GM12878 (cell line): ENCODE results near the gene CDC42EP1. TPM values are rescaled to one million over a fixed set of nuclear protein-coding genes. Genes with fewer than 3 reads are reported as not detected.
A peak's percentile ranks its signal among the peaks of the same experiment; 100 is the strongest.

Experiments used
- BMI1 ChIP-seq: fragments of 450-650 bp; IDR thresholded peaks from 2 replicates; pipeline ENCODE4 v1.6.1; 2016; ENCODE audit warnings: mild to moderate bottlenecking, moderate library complexity, borderline replicate concordance
- DPF2 ChIP-seq: fragments of 450-650 bp; IDR thresholded peaks from 2 replicates; pipeline ENCODE4 v1.6.1; 2017; ENCODE audit warnings: mild to moderate bottlenecking
- ETV6 ChIP-seq, 2 experiments: fragments of 450-650 bp in 1 of 2; IDR thresholded peaks in 1 of 2; conservative IDR thresholded peaks in 1 of 2; 2 replicates each; pipeline ENCODE4 v1.6.1; 2014; ENCODE audit warnings: antibody characterized with exemption in 1 of 2, borderline replicate concordance in 1 of 2, low read depth in 1 of 2, mild to moderate bottlenecking in 1 of 2, moderate library complexity in 1 of 2
- FOS ChIP-seq: IDR thresholded peaks from 3 replicates; pipeline ENCODE4 v1.6.1; 2011; ENCODE audit warnings: borderline replicate concordance; ENCODE audit not compliant: insufficient read length; ENCODE audit errors: extremely low read depth
- GATAD2B ChIP-seq: fragments of 450-650 bp; conservative IDR thresholded peaks from 2 replicates; pipeline ENCODE4 v1.6.1; 2017; ENCODE audit warnings: low read depth, mild to moderate bottlenecking, moderate library complexity
- HDAC2 ChIP-seq: fragments of 200-600 bp; sonication (generic); IDR thresholded peaks from 2 replicates; pipeline ENCODE4 v1.6.1; 2017
- HDGF ChIP-seq: fragments of 450-650 bp; IDR thresholded peaks from 2 replicates; pipeline ENCODE4 v1.6.1; 2016; ENCODE audit warnings: antibody characterized with exemption
- MYB ChIP-seq: fragments of 150-350 bp; IDR thresholded peaks from 2 replicates; pipeline ENCODE4 v1.6.1; 2014; ENCODE audit warnings: mild to moderate bottlenecking, low read depth, low read length, borderline replicate concordance
- NR2C1 ChIP-seq: fragments of 450-650 bp; IDR thresholded peaks from 2 replicates; pipeline ENCODE4 v1.6.1; 2017; ENCODE audit warnings: antibody characterized with exemption, mild to moderate bottlenecking, moderate library complexity
- PBX3 ChIP-seq: IDR thresholded peaks from 2 replicates; pipeline ENCODE4 v1.6.1; 2011; ENCODE audit warnings: mild to moderate bottlenecking, low read depth, low read length, moderate library complexity; ENCODE audit not compliant: insufficient replicate concordance
- REST ChIP-seq: IDR thresholded peaks from 2 replicates; pipeline ENCODE4 v1.6.1; 2012; ENCODE audit warnings: mild to moderate bottlenecking, low read depth, low read length
- RFX5 ChIP-seq: IDR thresholded peaks from 2 replicates; pipeline ENCODE4 v1.6.1; 2011; ENCODE audit warnings: low read depth, low read length, improper control_type of control experiment
- SIN3A ChIP-seq: IDR thresholded peaks from 2 replicates; pipeline ENCODE4 v1.6.1; 2012; ENCODE audit warnings: low read depth, low read length, improper control_type of control experiment
- SPI1 ChIP-seq: IDR thresholded peaks from 2 replicates; pipeline ENCODE4 v1.6.1; 2011; ENCODE audit warnings: low read depth, mild to moderate bottlenecking, low read length, moderate library complexity, borderline replicate concordance; ENCODE audit not compliant: insufficient read depth
- SRF ChIP-seq, 2 experiments: IDR thresholded peaks; 2 replicates each; pipeline ENCODE4 v1.6.1; 2011; ENCODE audit warnings: low read depth in 2 of 2, low read length in 2 of 2, mild to moderate bottlenecking in 1 of 2, moderate library complexity in 1 of 2
- STAT3 ChIP-seq: IDR thresholded peaks from 2 replicates; pipeline ENCODE4 v1.6.1; 2011; ENCODE audit warnings: low read depth, low read length, improper control_type of control experiment
- TCF12 ChIP-seq: IDR thresholded peaks from 2 replicates; pipeline ENCODE4 v1.6.1; 2011; ENCODE audit warnings: low read depth, mild to moderate bottlenecking, low read length
- YBX1 ChIP-seq: fragments of 450-650 bp; IDR thresholded peaks from 2 replicates; pipeline ENCODE4 v1.6.1; 2016; ENCODE audit warnings: antibody characterized with exemption
- ZNF24 ChIP-seq: fragments of 450-650 bp; IDR thresholded peaks from 2 replicates; pipeline ENCODE4 v1.6.1; 2017; ENCODE audit warnings: antibody characterized with exemption, mild to moderate bottlenecking
- polyA plus RNA-seq, 11 experiments: library from polyadenylated mRNA; depleted of rRNA in 4 of 11; unstranded in 6 of 11; stranded (reverse) in 5 of 11; fragments of >200 nt; fragmentation: Nextera tagmentation in 4 of 11; fragmentation: Illumina TruSeq in 1 of 11; extraction: Ambion mirVana in 4 of 11; extraction: Trizol in 1 of 11; gene quantifications; 1 replicate in 1 of 11; 2 replicates in 10 of 11; pipeline versions ENCODE4 v1.2.1 to v1.2.3, GENCODE V29; 2011 to 2016; ENCODE audit warnings: inconsistent platforms in 2 of 11, missing spikeins in 2 of 11, low read depth in 1 of 11
- total RNA-seq, 4 experiments: library from RNA; depleted of rRNA in 3 of 4; stranded (reverse); fragments of >200 nt in 3 of 4; fragmentation: Illumina TruSeq in 1 of 4; extraction: Trizol in 1 of 4; gene quantifications; 2 replicates each; pipeline versions ENCODE4 v1.2.1 to v1.2.3, GENCODE V29; 2013 to 2021

The CDC42EP1 gene
- total and polyA plus RNA-seq, 10 of the 15 experiments (the other 5 are each of a cell fraction or from before 2014, with no cell fraction given), result 0.04 to 0.33 (median 0.09) TPM; not detected in 7

- no peak for TF ChIP-seq ETV6 (conservative IDR thresholded peaks at IDR 0.05 in 1 of 2, IDR thresholded peaks at IDR 0.05 in 1 of 2; ENCODE audit: borderline replicate concordance in 1 of 2, low read depth in 1 of 2)
- TF ChIP-seq RFX5, result no peak
- TF ChIP-seq SRF (IDR thresholded peaks at IDR 0.05; ENCODE audit: low read depth in 2 of 2, low read length in 2 of 2), result no peak
- no peak for TF ChIP-seq FOS
- TF ChIP-seq SPI1, result no peak
- no peak for TF ChIP-seq REST
- TF ChIP-seq GATAD2B, result no peak
- no peak for TF ChIP-seq MYB
- no peak for TF ChIP-seq YBX1
- no peak for TF ChIP-seq STAT3
- no peak for TF ChIP-seq HDGF
- 0 out of 2 replicates have a peak, but pooled peaks have one; percentile 25 for TF ChIP-seq DPF2
- TF ChIP-seq PBX3, result no peak
- TF ChIP-seq HDAC2, result no peak
- no peak for TF ChIP-seq SIN3A
- no peak for TF ChIP-seq ZNF24
- no peak for TF ChIP-seq BMI1
- no peak for TF ChIP-seq TCF12
- no peak for TF ChIP-seq NR2C1
Measured at GRCh38 chr22:37607010-37607934, 47.0 kb downstream of the CDC42EP1 start (continued).
